Tibial artery (tissue), 4 donors: ENCODE data around the gene ACBD4.

Source experiments
- DNase-seq, 2 donors: peaks; one replicate each; pipeline ENCODE4 v3.0.0-alpha.2; 2019
- H3K27ac ChIP-seq, 2 donors: fragments of 200-600 bp; sonication (generic) in 1 of 2; 1 replicate in 1 of 2; 2 replicates in 1 of 2; pipeline ENCODE4 v1.5.1; 2018 to 2019; ENCODE audit warnings: mild to moderate bottlenecking in 1 of 2
- H3K27me3 ChIP-seq, 2 donors: fragments of 200-600 bp; sonication (generic) in 1 of 2; one replicate each; pipeline versions ENCODE4 v1.5.1 to v1.6.0; 2016 to 2019
- H3K36me3 ChIP-seq, 3 donors: fragments of 200-600 bp; sonication (generic) in 2 of 3; one replicate each; pipeline ENCODE4 v1.5.1; 2016 to 2019; ENCODE audit warnings: mild to moderate bottlenecking in 2 of 3
- H3K4me1 ChIP-seq, 4 donors: fragments of 200-600 bp; sonication (generic) in 2 of 4; 1 replicate in 3 of 4; 2 replicates in 1 of 4; pipeline ENCODE4 v1.5.1; 2016 to 2019
- H3K4me3 ChIP-seq, 2 donors: fragments of 200-600 bp; sonication (generic) in 1 of 2; 1 replicate in 1 of 2; 2 replicates in 1 of 2; pipeline ENCODE4 v1.5.1; 2018 to 2019; ENCODE audit warnings: mild to moderate bottlenecking in 2 of 2
- H3K9me3 ChIP-seq, 3 donors: fragments of 200-600 bp; sonication (generic) in 1 of 3; one replicate each; pipeline ENCODE4 v1.5.1; 2016 to 2019
- CTCF ChIP-seq, 2 experiments: fragments of 200-600 bp in 1 of 2; fragments of 450-650 bp in 1 of 2; IDR thresholded peaks; one replicate each; pipeline ENCODE4 v1.5.1; 2017 to 2019; ENCODE audit warnings: antibody characterized with exemption in 2 of 2, mild to moderate bottlenecking in 1 of 2, moderate library complexity in 1 of 2
- intact Hi-C: fragments of 100-400 bp; cut with DNase I; formaldehyde crosslinking; loops from one replicate; pipeline ENCODE4 v1.15.0; 2023; ENCODE audit warnings: low total_unique reads

ACBD4 gene

GRCh38 chr17:45186801-45187354 lies 51.4 kb downstream of the ACBD4 start:
- Histone ChIP-seq H3K9me3 (no peaks in the 10 kb centered on the region), H3K27ac (no peak overlapping the region), H3K27me3 (peaks cover 0 to 2% of the 10 kb centered on the region in 2 donors), H3K36me3 (no peaks in the 10 kb centered on the region), H3K4me3 (no peak overlapping the region), H3K4me1 (no peaks in the 10 kb centered on the region)
- no peak for DNase-seq
- TF ChIP-seq CTCF (IDR thresholded peaks at IDR 0.05): no peak
- intact Hi-C loops: no loop called here

DNA sequence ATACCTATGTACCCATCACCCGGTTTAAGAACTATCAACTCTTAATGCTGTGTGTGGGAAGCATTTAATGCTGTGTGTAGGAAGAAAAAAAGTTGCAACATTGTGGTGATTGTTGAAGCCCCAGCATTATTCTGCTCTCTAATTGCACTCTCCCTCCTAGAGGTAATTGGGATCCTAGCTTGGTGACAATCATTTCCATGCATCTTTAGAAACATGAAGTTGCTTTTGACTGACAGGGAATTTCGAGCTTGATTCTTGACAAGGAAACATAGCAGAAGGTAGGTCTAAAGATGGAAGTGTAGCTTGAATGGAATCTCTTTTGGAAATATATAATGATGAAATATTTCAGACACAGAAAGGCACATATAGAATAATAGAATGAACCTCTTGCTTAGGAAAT lies 53.5 kb downstream of the ACBD4 start:
- intact Hi-C loops: no loop called here

DNA sequence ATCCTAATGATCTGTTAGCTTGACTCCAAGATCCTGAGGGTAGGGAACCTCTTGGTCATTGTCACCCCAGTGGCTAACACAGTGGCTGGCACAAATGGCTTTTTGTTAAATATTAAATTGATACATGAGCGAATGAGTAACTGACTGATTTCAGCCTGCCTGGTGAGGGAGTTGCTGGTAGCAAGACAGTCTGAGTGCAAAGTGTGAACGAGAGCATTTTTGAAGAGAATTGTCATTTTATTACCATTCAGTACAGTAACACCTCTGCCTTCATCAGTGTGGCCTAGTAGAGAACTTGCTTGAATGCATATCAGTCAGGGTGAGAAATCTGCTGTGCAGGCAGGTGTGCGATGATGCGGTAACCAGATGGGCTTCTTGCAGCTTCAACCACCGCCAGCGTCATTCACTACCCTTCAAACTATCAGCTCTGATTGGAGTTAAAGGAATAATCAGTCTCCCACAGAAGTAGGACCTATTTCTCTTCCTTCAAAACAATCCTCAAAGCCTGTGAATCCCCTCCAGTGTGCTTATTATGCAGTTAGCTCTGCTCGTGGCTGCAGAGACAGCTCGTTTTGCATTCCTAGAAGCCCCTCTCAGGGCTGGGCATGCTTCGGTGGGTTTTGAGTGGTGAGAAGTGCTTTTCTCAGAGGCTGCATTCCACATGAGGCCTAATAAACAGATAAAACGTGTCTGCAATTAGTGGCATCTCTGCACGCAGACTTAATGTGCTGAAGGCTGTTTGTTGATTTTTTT lies 55.2 kb downstream of the ACBD4 start:
- intact Hi-C loops: loop anchor here (10.0 kb wide), 1 partner anchor 266 kb away; no protein-coding TSS in a partner anchor
- no peak overlapping the region for H3K4me3 ChIP-seq
- no peaks in the 10 kb centered on the region for H3K4me1 ChIP-seq
- DNase-seq: no peak
- peaks cover 0 to 2% of the 10 kb centered on the region in 2 donors for H3K27me3 ChIP-seq
- no peak overlapping the region for H3K27ac ChIP-seq
- H3K36me3 ChIP-seq: no peaks in the 10 kb centered on the region
- no peaks in the 10 kb centered on the region for H3K9me3 ChIP-seq
- no peak for TF ChIP-seq CTCF (IDR thresholded peaks at IDR 0.05)

More for the DNA sequence above, 53.5 kb downstream of the ACBD4 start:
- Histone ChIP-seq H3K9me3 (no peaks in the 10 kb centered on the region), H3K27ac (no peak overlapping the region), H3K36me3 (no peaks in the 10 kb centered on the region), H3K4me3 (no peak overlapping the region), H3K27me3 (peaks cover 0 to 2% of the 10 kb centered on the region in 2 donors), H3K4me1 (no peaks in the 10 kb centered on the region)
- no peak for DNase-seq
- no peak for TF ChIP-seq CTCF (IDR thresholded peaks at IDR 0.05)
